PFSK-1 (cell line): Measurements from ENCODE around the gene ELMO2.

Experiments used
- POLR2AphosphoS5 ChIP-seq: IDR thresholded peaks from 2 replicates; pipeline ENCODE4 v1.6.1; 2012; ENCODE audit warnings: low read depth, mild to moderate bottlenecking, control low read depth, low read length, moderate library complexity
- TF ChIP-seq, protein P1 (sequence below), 2 experiments: IDR thresholded peaks; 2 replicates each; pipeline versions ENCODE4 v1.6.1 to v1.8.0; 2011 to 2012; ENCODE audit warnings: low read depth in 2 of 2, low read length in 2 of 2, control low read depth in 1 of 2, inconsistent platforms in 1 of 2, mild to moderate bottlenecking in 1 of 2, moderate library complexity in 1 of 2; ENCODE audit not compliant: insufficient read depth in 1 of 2

DNA sequence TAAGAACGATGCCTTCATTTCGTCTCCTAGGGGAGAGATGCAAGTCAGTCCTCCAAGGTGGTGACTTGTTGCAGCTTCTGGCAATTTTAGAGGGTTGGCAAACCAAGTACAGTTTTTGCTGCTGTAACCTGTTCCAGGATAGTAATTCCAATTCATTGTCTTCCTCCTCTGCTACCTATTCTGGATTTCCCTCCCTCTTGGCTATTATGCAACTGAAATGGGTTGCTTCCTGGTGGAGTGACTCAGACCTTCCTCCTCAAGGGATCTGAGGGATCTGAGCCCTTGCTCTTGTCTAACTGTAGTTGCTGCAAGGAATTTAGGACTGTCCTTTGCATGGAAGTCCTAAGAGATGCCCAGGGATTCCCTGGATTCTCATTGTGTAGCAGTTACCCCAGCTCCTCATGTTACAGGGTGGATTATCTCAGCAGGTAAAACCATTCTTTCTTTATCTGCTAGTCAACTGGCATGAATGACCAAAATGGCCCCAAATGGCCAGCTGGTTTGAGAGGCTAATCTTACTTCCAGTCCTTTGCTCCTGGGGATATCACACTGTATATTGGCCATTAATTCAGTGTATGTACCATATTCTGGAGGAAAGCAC is 17.6 kb upstream of the ELMO2 start:
- no peak for TF ChIP-seq POLR2AphosphoS5
- TF ChIP-seq, protein P1, sequence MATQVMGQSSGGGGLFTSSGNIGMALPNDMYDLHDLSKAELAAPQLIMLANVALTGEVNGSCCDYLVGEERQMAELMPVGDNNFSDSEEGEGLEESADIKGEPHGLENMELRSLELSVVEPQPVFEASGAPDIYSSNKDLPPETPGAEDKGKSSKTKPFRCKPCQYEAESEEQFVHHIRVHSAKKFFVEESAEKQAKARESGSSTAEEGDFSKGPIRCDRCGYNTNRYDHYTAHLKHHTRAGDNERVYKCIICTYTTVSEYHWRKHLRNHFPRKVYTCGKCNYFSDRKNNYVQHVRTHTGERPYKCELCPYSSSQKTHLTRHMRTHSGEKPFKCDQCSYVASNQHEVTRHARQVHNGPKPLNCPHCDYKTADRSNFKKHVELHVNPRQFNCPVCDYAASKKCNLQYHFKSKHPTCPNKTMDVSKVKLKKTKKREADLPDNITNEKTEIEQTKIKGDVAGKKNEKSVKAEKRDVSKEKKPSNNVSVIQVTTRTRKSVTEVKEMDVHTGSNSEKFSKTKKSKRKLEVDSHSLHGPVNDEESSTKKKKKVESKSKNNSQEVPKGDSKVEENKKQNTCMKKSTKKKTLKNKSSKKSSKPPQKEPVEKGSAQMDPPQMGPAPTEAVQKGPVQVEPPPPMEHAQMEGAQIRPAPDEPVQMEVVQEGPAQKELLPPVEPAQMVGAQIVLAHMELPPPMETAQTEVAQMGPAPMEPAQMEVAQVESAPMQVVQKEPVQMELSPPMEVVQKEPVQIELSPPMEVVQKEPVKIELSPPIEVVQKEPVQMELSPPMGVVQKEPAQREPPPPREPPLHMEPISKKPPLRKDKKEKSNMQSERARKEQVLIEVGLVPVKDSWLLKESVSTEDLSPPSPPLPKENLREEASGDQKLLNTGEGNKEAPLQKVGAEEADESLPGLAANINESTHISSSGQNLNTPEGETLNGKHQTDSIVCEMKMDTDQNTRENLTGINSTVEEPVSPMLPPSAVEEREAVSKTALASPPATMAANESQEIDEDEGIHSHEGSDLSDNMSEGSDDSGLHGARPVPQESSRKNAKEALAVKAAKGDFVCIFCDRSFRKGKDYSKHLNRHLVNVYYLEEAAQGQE (IDR thresholded peaks at IDR 0.05; ENCODE audit: insufficient read depth in 1 of 2, low read depth in 2 of 2, low read length in 2 of 2) = no peak
